GM21825 (cell line): Measurements from ENCODE around the gene TACSTD2.
"Not testable (repeated sequence)": the region's sequence is repeated elsewhere in the genome, so short reads cannot be mapped to it uniquely, and the experiment has no call there.

Experiments used
- ATAC-seq: cut with Tn5 transposase; IDR thresholded peaks from one replicate; pipeline ENCODE4 v1.9.1; 2021; ENCODE audit warnings: mild to moderate bottlenecking, moderate library complexity; ENCODE audit not compliant: unreplicated experiment

TACSTD2 gene

DNA sequence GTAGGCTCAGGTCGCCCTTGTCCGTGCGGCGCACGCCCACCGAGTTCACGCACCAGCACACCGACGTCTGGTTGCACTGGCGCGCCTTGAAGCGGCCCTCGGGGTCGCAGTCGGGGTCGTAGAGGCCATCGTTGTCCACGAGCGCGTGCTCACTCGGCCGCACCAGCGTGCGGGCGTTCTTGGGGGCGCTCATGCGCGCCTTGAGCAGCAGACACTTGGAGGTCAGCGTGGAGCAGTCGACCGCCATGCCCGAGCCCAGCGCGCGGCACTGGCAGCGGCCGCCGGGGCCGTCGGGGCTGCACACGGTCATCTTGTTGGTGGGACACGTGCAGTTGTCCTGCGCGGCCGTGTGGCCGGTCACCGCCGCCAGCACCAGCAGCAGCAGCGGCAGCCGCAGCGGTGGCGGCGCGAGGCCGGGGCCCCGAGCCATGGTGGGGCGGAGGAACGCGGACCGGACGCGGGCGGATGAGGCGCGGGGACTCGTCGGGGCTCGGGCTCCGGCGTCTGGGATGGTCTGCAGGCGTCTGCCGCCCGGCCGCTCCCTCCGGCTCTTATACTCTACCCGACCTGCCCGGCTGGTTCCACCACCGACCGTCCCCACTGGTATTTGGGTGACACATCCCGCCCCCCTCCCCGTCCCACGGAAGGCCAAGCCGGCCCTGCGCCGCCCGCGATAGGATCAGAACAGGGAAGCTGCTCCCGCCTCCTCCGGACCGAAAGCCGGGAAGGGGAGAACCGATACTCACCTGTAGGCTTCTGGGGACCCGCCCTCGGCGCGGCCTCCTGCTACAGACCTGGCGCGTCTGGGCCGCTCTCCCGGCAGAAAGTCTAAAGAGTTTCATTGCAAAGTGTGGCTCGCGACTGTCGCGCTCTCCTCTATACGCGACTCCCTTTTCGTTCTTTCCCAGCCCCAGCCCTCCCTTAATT lies at the start of gene TACSTD2:
Gene TACSTD2, minus strand, starts transcription at position 526 of the 927 bp plus-strand sequence. Its CDS starts 96 bp downstream, at position 430.
- no peak for ATAC-seq

DNA sequence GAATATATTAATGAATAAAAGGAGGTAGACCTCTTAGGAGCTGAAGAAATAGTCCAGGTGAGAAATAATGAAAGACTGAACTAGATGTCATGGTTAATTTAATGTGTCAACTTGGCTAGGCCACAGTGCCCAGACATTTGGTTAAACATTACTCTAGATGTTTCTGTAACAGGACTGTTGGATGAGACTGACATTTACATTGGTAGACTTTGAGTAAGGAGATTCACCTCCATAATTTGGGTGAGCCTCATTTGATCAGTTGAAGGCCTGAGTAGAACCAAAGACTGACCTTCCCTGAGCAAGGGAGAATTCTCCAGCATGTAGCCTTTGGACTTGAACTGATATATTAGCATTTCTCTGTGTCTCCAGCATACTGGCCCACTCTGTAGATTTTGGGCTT lies 49.2 kb upstream of the TACSTD2 start:
- no peak for ATAC-seq

DNA sequence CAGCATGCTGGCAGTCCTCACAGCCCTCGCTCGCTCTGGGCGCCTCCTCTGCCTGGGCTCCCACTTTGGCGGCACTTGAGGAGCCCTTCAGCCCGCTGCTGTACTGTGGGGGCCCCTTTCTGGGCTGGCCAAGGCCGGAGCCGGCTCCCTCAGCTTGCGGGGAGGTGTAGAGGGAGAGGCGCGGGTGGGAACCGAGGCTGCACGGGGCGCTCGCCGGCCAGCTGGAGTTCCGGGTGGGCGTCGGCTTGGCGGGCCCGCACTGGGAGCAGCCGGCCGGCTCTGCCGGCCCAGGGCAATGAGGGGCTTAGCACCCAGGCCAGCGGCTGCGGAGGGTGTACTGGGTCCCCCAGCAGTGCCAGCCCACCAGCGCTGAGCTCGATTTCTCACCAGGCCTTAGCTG lies 46.2 kb upstream of the TACSTD2 start:
- not testable (repeated sequence) for ATAC-seq

DNA sequence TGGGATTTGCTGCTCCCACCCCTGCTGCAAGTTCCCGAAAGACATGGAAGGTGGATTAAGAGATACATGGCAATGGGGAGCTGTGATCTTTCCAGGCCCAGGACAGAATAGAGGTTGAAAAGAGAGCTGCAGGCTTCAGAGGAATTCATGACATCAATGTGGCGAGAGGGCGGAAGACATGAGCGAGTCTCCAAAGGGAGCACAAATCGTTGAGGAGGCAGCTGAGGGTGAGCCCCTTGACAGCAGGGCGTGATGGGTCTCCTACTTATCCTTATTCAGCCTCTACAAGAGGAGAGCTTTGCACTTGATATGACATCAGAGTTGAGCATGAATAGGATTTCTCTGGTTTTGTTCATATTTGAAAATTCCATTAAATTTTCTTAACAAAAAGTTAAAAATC lies 45.5 kb upstream of the TACSTD2 start:
- ATAC-seq = no peak

DNA sequence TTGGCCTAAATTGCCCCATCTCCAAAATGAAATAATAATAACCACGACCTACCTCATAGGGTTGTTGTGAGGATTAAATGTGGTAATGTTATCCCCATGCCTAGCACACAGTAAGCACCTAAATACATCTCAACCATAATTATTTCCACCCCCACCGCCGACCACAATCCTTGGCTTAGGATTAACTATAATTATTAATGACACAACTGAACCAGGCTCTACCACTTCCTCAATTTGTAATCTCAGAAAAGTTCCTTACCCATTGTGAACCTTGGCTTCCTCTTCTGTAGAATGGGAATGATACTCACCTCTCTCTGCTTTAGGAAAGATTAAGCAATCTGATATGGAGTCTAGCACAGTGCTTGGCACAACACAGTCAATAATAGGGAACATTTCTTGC lies 44.3 kb upstream of the TACSTD2 start:
- ATAC-seq = no peak

- no peak for ATAC-seq
These were observed 43.9 kb upstream of the TACSTD2 start for GRCh38 chr1:58620926-58621325.

DNA sequence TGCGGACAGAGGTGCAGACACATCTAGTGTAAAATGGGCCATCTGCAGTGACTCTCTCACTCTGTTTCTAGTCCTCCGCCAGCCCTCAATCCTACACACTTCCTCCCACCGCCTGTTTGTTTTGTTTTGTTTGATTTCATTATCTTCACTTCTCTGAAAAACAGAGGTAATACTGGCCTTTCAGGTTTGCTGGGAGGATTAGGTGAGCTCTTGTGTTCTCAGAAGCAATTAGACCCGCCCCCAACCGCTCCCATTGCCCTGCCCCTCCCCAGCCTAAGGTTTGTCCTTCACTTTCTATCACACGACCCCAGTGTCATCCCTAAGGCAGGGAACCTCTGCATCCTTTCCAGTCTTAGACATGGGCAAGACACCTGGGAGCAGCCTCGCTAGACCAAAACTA lies 43.2 kb upstream of the TACSTD2 start:
- no peak for ATAC-seq

GRCh38 chr1:58619286-58620054 lies 42.4 kb upstream of the TACSTD2 start:
- no peak for ATAC-seq

DNA sequence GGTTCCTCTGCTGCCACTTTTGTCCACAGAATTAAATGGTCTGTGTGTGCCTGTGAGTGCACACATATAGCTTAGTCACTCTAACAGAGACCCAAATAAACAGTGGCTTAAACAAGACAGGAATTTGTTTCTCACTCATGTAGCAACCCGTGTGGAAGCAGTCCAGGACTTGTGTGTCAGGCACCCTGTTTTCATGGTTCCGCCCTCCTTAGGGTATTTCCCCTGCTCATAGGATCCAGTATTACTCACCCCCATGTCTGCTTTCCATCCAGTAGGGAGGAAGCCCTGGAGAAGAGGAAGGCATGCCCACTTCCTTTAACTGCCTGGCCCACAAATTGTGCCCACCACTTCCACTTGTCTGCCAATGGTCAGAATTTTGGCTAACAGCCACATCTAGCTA lies 41.3 kb upstream of the TACSTD2 start:
- no peak for ATAC-seq

- ATAC-seq = no peak
These were observed 34.9 kb upstream of the TACSTD2 start for GRCh38 chr1:58611861-58612385.

GRCh38 chr1:58608945-58609344 lies 31.9 kb upstream of the TACSTD2 start:
- ATAC-seq = no peak

GRCh38 chr1:58608297-58608696 lies 31.2 kb upstream of the TACSTD2 start:
- no peak for ATAC-seq

DNA sequence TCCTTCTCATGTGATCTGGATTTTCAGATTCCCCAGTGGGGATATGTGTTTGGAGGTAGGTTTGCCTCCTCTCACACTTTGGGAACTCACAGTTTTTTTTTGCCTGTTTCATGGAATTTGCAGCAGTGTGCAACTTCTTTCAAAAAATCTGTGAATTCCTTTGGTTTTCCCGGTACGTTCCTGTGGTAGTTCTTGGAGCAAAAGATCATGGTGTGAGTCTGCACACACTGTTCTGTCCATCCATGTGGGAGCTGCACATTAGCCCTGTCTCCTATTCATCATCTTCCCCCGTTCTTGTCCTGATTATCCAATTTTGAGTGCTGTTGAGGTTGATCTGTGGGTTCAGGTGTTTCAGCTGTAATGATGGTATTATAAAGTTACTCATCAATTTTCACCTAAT lies 30.3 kb upstream of the TACSTD2 start:
- no peak for ATAC-seq

DNA sequence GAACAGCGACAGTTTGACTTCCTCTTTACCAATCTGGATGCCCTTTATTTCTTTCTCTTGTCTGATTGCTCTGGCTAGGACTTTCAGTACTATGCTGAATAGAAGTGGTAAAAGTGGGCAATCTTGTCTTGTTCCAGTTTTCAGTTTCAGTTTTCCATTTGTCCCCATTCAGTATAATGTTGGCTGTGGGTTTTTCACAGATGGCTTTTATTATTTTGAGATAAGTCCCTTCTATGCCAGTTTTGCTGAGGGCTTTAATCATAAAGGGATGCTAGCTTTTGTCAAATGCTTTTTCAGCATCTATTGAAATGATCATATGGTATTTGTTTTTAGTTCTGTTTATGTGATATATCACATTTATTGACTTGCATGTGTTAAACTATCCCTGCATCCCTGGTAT lies 24.9 kb upstream of the TACSTD2 start:
- not testable (repeated sequence) for ATAC-seq

DNA sequence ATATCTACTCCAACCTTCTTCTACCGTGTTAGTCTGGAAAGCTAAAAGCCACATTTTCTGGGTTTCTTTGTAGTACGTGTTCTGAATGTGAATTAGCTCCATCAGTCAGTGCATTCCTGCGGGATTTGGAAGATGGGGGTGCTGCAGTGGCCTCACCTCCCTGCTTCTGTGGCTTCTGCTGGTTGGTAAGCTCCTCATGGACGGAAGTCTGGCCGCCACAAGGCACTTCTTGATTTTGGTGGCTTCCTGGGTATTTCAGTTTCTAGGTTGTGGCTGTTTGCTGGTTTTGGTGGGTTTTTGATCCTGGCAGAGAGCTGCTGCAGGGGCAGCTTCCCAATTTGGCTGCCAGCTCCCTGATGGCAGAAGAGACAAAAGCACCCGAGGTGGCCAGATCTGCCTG lies 20.9 kb upstream of the TACSTD2 start:
- no peak for ATAC-seq

DNA sequence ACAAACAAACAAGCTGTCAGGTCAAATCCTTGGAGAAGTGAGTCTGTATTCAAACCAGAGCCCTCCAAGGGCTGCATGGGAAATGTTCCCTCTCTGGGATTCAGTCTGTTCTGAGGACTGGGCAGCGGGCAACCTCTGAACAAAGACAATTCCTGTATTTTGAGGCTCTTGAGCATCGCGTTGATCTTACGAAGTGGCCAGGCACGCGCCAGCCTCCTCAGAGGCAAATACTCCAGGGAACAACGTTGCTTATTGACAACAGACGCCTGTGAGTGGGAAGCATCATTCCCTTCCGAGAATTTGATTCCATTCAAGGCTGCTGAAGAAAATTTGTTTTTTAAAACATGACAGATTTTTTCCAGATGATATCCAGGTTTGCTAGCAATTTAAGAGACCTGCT lies 20.0 kb upstream of the TACSTD2 start:
- ATAC-seq = no peak

- no peak for ATAC-seq
These were observed 19.6 kb upstream of the TACSTD2 start for GRCh38 chr1:58596631-58597052.

- no peak for ATAC-seq
These were observed 17.5 kb upstream of the TACSTD2 start for GRCh38 chr1:58594546-58594945.

DNA sequence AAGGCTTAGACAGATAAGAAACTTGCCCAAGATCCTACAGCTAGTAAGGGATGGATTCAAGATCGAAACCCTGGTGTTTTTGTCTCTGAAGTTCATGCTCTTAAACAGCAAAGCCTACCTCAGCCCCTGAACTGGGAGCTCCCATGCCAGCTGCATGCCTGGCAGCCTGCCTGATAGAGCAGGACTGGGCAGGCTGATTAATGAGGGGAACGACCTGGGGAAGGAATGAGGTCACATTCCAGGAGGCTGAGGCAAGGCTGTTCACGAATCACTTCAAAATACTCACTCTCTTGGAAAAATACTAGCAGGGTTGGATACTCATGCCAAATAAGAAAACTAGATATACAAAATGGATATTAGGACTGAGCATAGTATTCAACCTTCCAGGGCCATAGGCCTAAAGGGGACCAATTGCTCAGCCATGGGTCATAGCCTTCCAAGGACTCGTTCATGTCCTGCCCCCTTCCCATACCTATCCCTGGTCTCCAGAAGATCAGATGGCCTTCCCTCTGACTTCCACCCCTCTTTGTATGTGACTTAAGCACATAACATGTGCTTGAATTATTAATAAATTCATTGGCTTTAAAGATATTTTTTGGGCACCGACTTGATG lies 15.6 kb upstream of the TACSTD2 start:
- ATAC-seq = no peak

- ATAC-seq = no peak
These were observed 14.8 kb upstream of the TACSTD2 start for GRCh38 chr1:58591806-58592205.

DNA sequence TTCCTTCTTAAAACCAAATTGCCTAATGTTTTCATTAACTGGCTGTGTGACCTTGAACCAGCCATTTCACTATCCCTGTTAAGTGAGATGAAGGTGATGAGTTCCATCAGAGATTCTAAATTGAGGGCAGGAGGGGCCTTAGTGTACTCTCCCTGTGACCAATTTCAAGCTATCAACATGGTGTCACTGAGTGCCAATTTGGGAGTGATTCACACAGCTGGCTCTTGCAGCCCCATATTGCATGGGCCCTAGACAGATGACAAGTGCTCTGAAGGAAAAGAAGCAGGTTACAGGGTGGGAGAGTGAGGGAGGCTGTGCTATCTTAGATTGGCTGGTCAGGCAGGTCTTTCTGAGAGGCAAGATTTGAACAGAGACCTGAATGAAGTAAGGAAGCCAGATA lies 13.0 kb upstream of the TACSTD2 start:
- ATAC-seq = no peak
